Measurements from ENCODE around the gene DTHD1. TPM values are rescaled to one million over a fixed set of nuclear protein-coding genes. Genes with fewer than 3 reads are reported as not detected.

Gene DTHD1
- total RNA-seq, 2 experiments from 2014 or later, result 0.11 to 0.16 TPM

- intact Hi-C loops (cut with DNase I, micrococcal nuclease), result loop anchor here in 1 of 2 experiments (10.0 kb wide), 1 partner anchor 83 kb away; the partner anchor contains the start of gene ARAP2
- POLR2A ChIA-PET, result no interaction called here
- TF ChIP-seq CTCF (IDR thresholded peaks at IDR 0.05), result no peak
- Histone ChIP-seq H3K27ac (ENCODE audit: low read depth in 1 of 2, low read length in 2 of 2) (no peak overlapping the region), H3K4me1 (ENCODE audit: insufficient read depth, low read length) (peaks cover 21% of the 10 kb centered on the region), H3K9me3 (ENCODE audit: control insufficient read depth in 1 of 2, insufficient read depth in 1 of 2, low read length in 2 of 2) (no peaks in the 10 kb centered on the region), H3K4me3 (ENCODE audit: low read length) (no peak overlapping the region), H3K36me3 (ENCODE audit: insufficient read depth, low read length) (no peaks in the 10 kb centered on the region), H3K27me3 (ENCODE audit: control insufficient read depth in 1 of 2, insufficient read depth in 2 of 2, low read length in 2 of 2) (no peaks in the 10 kb centered on the region)
- DNase-seq (no peak), ATAC-seq (ENCODE audit: poor library complexity) (no peak)
- no peak overlapping the region for H3K27ac Mint-ChIP-seq
- CTCF ChIA-PET, result interaction anchor here (1.0 to 1.2 kb wide), 2 partner anchors 11 to 72 kb away, joined by 4 to 5 read pairs; no protein-coding TSS in a partner anchor
- H3K27me3 Mint-ChIP-seq, result no peaks in the 10 kb centered on the region
- peaks cover 40% of the 10 kb centered on the region for H3K4me1 Mint-ChIP-seq (ENCODE audit: low read depth)
- H3K36me3 Mint-ChIP-seq (ENCODE audit: low read depth), result no peaks in the 10 kb centered on the region
- no peaks in the 10 kb centered on the region for H3K9me3 Mint-ChIP-seq
- no peak overlapping the region for H3K4me3 Mint-ChIP-seq
Measured at GRCh38 chr4:36327400-36327799, 46.0 kb downstream of the DTHD1 start.

DNA sequence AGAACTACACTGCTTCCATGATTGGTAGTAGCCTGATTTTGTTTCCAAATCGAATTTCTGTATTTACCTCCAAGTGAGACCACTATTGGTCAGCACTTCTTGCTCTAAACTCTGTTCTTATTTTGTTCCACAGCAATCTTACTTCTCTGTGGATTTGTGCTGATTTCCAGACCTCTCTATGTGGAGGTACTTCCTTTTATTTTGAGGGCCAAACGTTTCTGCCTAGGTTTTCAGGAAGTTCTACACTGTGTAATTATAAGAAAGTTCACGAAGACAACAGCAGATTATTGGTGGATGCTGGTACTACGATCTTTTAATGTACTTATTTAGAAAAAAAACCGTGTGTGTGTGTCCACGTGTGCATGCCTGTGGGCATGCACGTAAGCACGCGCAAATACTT lies 46.7 kb downstream of the DTHD1 start:
- no peak for TF ChIP-seq CTCF (IDR thresholded peaks at IDR 0.05)
- Mint-ChIP-seq H3K27ac (no peak overlapping the region), H3K9me3 (no peaks in the 10 kb centered on the region), H3K4me1 (ENCODE audit: low read depth) (peaks cover 34% of the 10 kb centered on the region), H3K27me3 (no peaks in the 10 kb centered on the region), H3K36me3 (ENCODE audit: low read depth) (no peaks in the 10 kb centered on the region), H3K4me3 (no peak overlapping the region)
- Histone ChIP-seq H3K4me1 (ENCODE audit: insufficient read depth, low read length) (peaks cover 16% of the 10 kb centered on the region), H3K4me3 (ENCODE audit: low read length) (no peak overlapping the region), H3K27ac (ENCODE audit: low read depth in 1 of 2, low read length in 2 of 2) (no peak overlapping the region), H3K36me3 (ENCODE audit: insufficient read depth, low read length) (no peaks in the 10 kb centered on the region), H3K27me3 (ENCODE audit: control insufficient read depth in 1 of 2, insufficient read depth in 2 of 2, low read length in 2 of 2) (no peaks in the 10 kb centered on the region), H3K9me3 (ENCODE audit: control insufficient read depth in 1 of 2, insufficient read depth in 1 of 2, low read length in 2 of 2) (no peaks in the 10 kb centered on the region)
- ChIA-PET POLR2A (no interaction called here), CTCF (no interaction called here)
- DNase-seq, result no peak
- ATAC-seq (ENCODE audit: poor library complexity), result no peak
- intact Hi-C loops (cut with DNase I, micrococcal nuclease), result loop anchor here in 1 of 2 experiments (10.0 kb wide), 1 partner anchor 83 kb away; the partner anchor contains the start of gene ARAP2

GRCh38 chr4:36329228-36329627 lies 47.8 kb downstream of the DTHD1 start:
- no peak for TF ChIP-seq CTCF (IDR thresholded peaks at IDR 0.05)
- ChIA-PET POLR2A (no interaction called here), CTCF (interaction anchor here (1.3 to 2.0 kb wide), 2 partner anchors 85 to 128 kb away, joined by 3 to 6 read pairs; partner anchors contain the start of gene ARAP2)
- Mint-ChIP-seq H3K9me3 (no peaks in the 10 kb centered on the region), H3K27me3 (no peaks in the 10 kb centered on the region), H3K4me1 (ENCODE audit: low read depth) (peaks cover 29% of the 10 kb centered on the region), H3K36me3 (ENCODE audit: low read depth) (no peaks in the 10 kb centered on the region), H3K27ac (no peak overlapping the region), H3K4me3 (no peak overlapping the region)
- Histone ChIP-seq H3K27ac (ENCODE audit: low read depth in 1 of 2, low read length in 2 of 2) (no peak overlapping the region), H3K27me3 (ENCODE audit: control insufficient read depth in 1 of 2, insufficient read depth in 2 of 2, low read length in 2 of 2) (no peaks in the 10 kb centered on the region), H3K4me3 (ENCODE audit: low read length) (no peak overlapping the region), H3K4me1 (ENCODE audit: insufficient read depth, low read length) (peaks cover 16% of the 10 kb centered on the region), H3K9me3 (ENCODE audit: control insufficient read depth in 1 of 2, insufficient read depth in 1 of 2, low read length in 2 of 2) (no peaks in the 10 kb centered on the region), H3K36me3 (ENCODE audit: insufficient read depth, low read length) (no peaks in the 10 kb centered on the region)
- ATAC-seq (ENCODE audit: poor library complexity) (no peak), DNase-seq (no peak)
- intact Hi-C loops (cut with DNase I, micrococcal nuclease), result loop anchor here in 1 of 2 experiments (10.0 kb wide), 1 partner anchor 84 kb away; the partner anchor contains the start of gene ARAP2
